K562 (cell line): ENCODE results near the gene HOXC5. TPM values are rescaled to one million over a fixed set of nuclear protein-coding genes. Genes with fewer than 3 reads are reported as not detected.
A peak's percentile ranks its signal among the peaks of the same experiment; 100 is the strongest.

Experiments
- CREB1 ChIP-seq, 2 experiments: sonication (generic) in 1 of 2; formaldehyde crosslinking in 1 of 2; IDR thresholded peaks; 2 replicates each; pipeline versions ENCODE4 v1.6.1 to v1.8.0; 2012 to 2022; ENCODE audit warnings: inconsistent platforms in 1 of 2, mild to moderate bottlenecking in 1 of 2, missing genetic modification reagents in 1 of 2, moderate library complexity in 1 of 2
- EP300 ChIP-seq: IDR thresholded peaks from 2 replicates; pipeline ENCODE4 v1.6.1; 2012; ENCODE audit warnings: low read length, improper control_type of control experiment
- HSF4 ChIP-seq: fragments of 250-450 bp; sonication (Bioruptor Pico); IDR thresholded peaks from 2 replicates; pipeline ENCODE4 v2.1.2; 2022; ENCODE audit warnings: mild to moderate bottlenecking, moderate library complexity, borderline replicate concordance
- L3MBTL2 ChIP-seq: fragments of 450-650 bp; IDR thresholded peaks from 2 replicates; pipeline ENCODE4 v1.6.1; 2016; ENCODE audit warnings: mild to moderate bottlenecking, moderate library complexity
- MYC ChIP-seq, 2 experiments: fragments of 250-450 bp in 1 of 2; sonication (Bioruptor Pico) in 1 of 2; IDR thresholded peaks; 2 replicates each; pipeline versions ENCODE4 v1.5.1 to v1.6.1; 2012 to 2021; ENCODE audit warnings: low read depth in 2 of 2, borderline replicate concordance in 1 of 2, improper control_type of control experiment in 1 of 2, low read length in 1 of 2, mild to moderate bottlenecking in 1 of 2, moderate library complexity in 1 of 2
- NR2C2 ChIP-seq, 2 experiments: fragments of 200-800 bp in 1 of 2; sonication (Bioruptor generic) in 1 of 2; sonication (generic) in 1 of 2; formaldehyde crosslinking in 1 of 2; IDR thresholded peaks; 2 replicates each; pipeline versions ENCODE4 v1.6.1 to v1.8.0; 2016 to 2022; ENCODE audit warnings: mild to moderate bottlenecking in 1 of 2, missing compliant biosample characterization in 1 of 2, missing genetic modification characterization in 1 of 2, missing genetic modification reagents in 1 of 2
- RBBP5 ChIP-seq: fragments of 200-600 bp; sonication (generic); IDR thresholded peaks from 2 replicates; pipeline ENCODE4 v1.6.1; 2012; ENCODE audit warnings: borderline replicate concordance, mild to moderate bottlenecking, low read length, control low read depth, inconsistent platforms; ENCODE audit not compliant: insufficient read depth, poor library complexity, severe bottlenecking
- SRSF1 ChIP-seq: fragments of 200-400 bp; formaldehyde crosslinking; IDR thresholded peaks from 2 replicates; pipeline ENCODE4 v1.6.1; 2017; ENCODE audit warnings: mild to moderate bottlenecking, low read depth, low read length, moderate library complexity
- TBL1XR1 ChIP-seq, 2 experiments: IDR thresholded peaks; 2 replicates each; pipeline ENCODE4 v1.6.1; 2012; ENCODE audit warnings: improper control_type of control experiment in 2 of 2, low read length in 2 of 2, mild to moderate bottlenecking in 1 of 2
- polyA plus RNA-seq, 8 experiments: library from polyadenylated mRNA; depleted of rRNA in 4 of 8; stranded (reverse) in 5 of 8; unstranded in 3 of 8; fragments of >200 nt; fragmentation: Nextera tagmentation in 2 of 8; fragmentation: Illumina TruSeq in 1 of 8; extraction: Ambion mirVana in 2 of 8; extraction: Trizol in 1 of 8; gene quantifications; 2 replicates each; pipeline versions ENCODE4 v1.2.1 to v1.2.3, GENCODE V29; 2011 to 2014; ENCODE audit warnings: inconsistent platforms in 1 of 8, missing spikeins in 1 of 8
- total RNA-seq, 7 experiments: library from RNA; depleted of rRNA in 6 of 7; stranded (reverse); fragments of >200 nt in 6 of 7; fragmentation: Illumina TruSeq in 2 of 7; extraction: Trizol in 2 of 7; gene quantifications; 2 replicates each; pipeline versions ENCODE4 v1.2.1 to v1.2.3, GENCODE V29; 2011 to 2021; ENCODE audit warnings: low replicate concordance in 1 of 7
- TF ChIP-seq, protein P1 (sequence below): fragments of 450-650 bp; IDR thresholded peaks from 2 replicates; pipeline ENCODE4 v1.6.1; 2016; ENCODE audit warnings: mild to moderate bottlenecking, moderate library complexity

The HOXC5 gene
- total and polyA plus RNA-seq, 9 of the 15 experiments (the other 6 are each of a cell fraction or from before 2014, with no cell fraction given): 0.10 to 0.44 (median 0.18) TPM; not detected in 4

DNA sequence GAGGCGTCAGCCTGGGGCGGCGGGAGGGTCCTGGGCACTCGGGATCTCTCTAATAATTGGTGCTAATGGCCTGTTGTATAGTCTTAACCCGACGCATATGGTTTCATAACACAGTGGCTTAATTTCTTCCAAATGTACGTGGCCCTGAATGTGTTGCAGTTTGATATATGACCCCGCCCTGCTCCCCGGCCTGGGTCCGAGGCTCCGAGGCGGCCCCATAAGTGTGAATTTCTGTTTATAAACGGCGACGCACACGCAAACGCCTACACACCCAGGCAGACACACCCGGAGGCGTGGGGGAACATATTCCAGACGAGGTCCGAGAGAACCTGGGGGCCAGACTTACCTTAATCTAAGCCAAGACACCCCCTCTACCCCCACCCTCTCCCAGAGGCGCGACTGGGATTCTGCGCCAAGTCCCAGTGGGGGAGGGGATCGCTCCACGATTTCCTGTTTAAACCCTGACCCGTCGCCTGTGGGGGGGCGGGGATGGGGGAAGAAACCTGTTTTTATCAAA, 14.3 kb upstream of the HOXC5 start (continued):
- TF ChIP-seq NR2C2 (CRISPR knock-in tag; IDR thresholded peaks at IDR 0.05) (no peak), NR2C2 (tag; IDR thresholded peaks at IDR 0.05) (peak; percentile 66), MYC (IDR thresholded peaks at IDR 0.05; ENCODE audit: low read depth, low read length) (peak; percentile 15; the same call in 1 of the 2 replicates), MYC (CRISPR knock-in tag; IDR thresholded peaks at IDR 0.05; ENCODE audit: borderline replicate concordance, low read depth) (no peak), TBL1XR1 (IDR thresholded peaks at IDR 0.05; ENCODE audit: low read length in 2 of 2) (no peak), SRSF1 (no peak), RBBP5 (no peak), EP300 (0 out of 2 replicates have a peak, but pooled peaks have one; percentile 17), L3MBTL2 (peak; percentile 31; the same call in 1 of the 2 replicates), HSF4 (CRISPR knock-in tag) (no peak), CREB1 (IDR thresholded peaks at IDR 0.05) (0 out of 2 replicates have a peak, but pooled peaks have one; percentile 11), CREB1 (CRISPR knock-in tag; IDR thresholded peaks at IDR 0.05) (no peak)
- TF ChIP-seq, protein P1, sequence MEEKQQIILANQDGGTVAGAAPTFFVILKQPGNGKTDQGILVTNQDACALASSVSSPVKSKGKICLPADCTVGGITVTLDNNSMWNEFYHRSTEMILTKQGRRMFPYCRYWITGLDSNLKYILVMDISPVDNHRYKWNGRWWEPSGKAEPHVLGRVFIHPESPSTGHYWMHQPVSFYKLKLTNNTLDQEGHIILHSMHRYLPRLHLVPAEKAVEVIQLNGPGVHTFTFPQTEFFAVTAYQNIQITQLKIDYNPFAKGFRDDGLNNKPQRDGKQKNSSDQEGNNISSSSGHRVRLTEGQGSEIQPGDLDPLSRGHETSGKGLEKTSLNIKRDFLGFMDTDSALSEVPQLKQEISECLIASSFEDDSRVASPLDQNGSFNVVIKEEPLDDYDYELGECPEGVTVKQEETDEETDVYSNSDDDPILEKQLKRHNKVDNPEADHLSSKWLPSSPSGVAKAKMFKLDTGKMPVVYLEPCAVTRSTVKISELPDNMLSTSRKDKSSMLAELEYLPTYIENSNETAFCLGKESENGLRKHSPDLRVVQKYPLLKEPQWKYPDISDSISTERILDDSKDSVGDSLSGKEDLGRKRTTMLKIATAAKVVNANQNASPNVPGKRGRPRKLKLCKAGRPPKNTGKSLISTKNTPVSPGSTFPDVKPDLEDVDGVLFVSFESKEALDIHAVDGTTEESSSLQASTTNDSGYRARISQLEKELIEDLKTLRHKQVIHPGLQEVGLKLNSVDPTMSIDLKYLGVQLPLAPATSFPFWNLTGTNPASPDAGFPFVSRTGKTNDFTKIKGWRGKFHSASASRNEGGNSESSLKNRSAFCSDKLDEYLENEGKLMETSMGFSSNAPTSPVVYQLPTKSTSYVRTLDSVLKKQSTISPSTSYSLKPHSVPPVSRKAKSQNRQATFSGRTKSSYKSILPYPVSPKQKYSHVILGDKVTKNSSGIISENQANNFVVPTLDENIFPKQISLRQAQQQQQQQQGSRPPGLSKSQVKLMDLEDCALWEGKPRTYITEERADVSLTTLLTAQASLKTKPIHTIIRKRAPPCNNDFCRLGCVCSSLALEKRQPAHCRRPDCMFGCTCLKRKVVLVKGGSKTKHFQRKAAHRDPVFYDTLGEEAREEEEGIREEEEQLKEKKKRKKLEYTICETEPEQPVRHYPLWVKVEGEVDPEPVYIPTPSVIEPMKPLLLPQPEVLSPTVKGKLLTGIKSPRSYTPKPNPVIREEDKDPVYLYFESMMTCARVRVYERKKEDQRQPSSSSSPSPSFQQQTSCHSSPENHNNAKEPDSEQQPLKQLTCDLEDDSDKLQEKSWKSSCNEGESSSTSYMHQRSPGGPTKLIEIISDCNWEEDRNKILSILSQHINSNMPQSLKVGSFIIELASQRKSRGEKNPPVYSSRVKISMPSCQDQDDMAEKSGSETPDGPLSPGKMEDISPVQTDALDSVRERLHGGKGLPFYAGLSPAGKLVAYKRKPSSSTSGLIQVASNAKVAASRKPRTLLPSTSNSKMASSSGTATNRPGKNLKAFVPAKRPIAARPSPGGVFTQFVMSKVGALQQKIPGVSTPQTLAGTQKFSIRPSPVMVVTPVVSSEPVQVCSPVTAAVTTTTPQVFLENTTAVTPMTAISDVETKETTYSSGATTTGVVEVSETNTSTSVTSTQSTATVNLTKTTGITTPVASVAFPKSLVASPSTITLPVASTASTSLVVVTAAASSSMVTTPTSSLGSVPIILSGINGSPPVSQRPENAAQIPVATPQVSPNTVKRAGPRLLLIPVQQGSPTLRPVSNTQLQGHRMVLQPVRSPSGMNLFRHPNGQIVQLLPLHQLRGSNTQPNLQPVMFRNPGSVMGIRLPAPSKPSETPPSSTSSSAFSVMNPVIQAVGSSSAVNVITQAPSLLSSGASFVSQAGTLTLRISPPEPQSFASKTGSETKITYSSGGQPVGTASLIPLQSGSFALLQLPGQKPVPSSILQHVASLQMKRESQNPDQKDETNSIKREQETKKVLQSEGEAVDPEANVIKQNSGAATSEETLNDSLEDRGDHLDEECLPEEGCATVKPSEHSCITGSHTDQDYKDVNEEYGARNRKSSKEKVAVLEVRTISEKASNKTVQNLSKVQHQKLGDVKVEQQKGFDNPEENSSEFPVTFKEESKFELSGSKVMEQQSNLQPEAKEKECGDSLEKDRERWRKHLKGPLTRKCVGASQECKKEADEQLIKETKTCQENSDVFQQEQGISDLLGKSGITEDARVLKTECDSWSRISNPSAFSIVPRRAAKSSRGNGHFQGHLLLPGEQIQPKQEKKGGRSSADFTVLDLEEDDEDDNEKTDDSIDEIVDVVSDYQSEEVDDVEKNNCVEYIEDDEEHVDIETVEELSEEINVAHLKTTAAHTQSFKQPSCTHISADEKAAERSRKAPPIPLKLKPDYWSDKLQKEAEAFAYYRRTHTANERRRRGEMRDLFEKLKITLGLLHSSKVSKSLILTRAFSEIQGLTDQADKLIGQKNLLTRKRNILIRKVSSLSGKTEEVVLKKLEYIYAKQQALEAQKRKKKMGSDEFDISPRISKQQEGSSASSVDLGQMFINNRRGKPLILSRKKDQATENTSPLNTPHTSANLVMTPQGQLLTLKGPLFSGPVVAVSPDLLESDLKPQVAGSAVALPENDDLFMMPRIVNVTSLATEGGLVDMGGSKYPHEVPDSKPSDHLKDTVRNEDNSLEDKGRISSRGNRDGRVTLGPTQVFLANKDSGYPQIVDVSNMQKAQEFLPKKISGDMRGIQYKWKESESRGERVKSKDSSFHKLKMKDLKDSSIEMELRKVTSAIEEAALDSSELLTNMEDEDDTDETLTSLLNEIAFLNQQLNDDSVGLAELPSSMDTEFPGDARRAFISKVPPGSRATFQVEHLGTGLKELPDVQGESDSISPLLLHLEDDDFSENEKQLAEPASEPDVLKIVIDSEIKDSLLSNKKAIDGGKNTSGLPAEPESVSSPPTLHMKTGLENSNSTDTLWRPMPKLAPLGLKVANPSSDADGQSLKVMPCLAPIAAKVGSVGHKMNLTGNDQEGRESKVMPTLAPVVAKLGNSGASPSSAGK: peak; percentile 61
